ENCODE data around the gene SYT14. TPM values are rescaled to one million over a fixed set of nuclear protein-coding genes. Genes with fewer than 3 reads are reported as not detected.

Gene SYT14
- total RNA-seq, 1 donor from 2014 or later, result not detected

GRCh38 chr1:210207597-210208450, 269.8 kb downstream of the SYT14 start:
- Mint-ChIP-seq H3K4me3 (ENCODE audit: low read depth) (no peak overlapping the region), H3K9me3 (no peaks in the 10 kb centered on the region), H3K27ac (no peak overlapping the region), H3K27me3 (ENCODE audit: low read depth) (peaks cover 8% of the 10 kb centered on the region), H3K4me1 (ENCODE audit: low read depth) (no peaks in the 10 kb centered on the region), H3K36me3 (ENCODE audit: low read depth) (no peaks in the 10 kb centered on the region)
- intact Hi-C loops (cut with micrococcal nuclease), result no loop called here
- DNase-seq (ENCODE audit: low spot score), result no peak

- H3K27ac Mint-ChIP-seq, result no peak overlapping the region
- no peak overlapping the region for H3K4me3 Mint-ChIP-seq (ENCODE audit: low read depth)
- H3K36me3 Mint-ChIP-seq (ENCODE audit: low read depth), result no peaks in the 10 kb centered on the region
- intact Hi-C loops (cut with micrococcal nuclease), result no loop called here
- peaks cover 8% of the 10 kb centered on the region for H3K27me3 Mint-ChIP-seq (ENCODE audit: low read depth)
- no peaks in the 10 kb centered on the region for H3K9me3 Mint-ChIP-seq
- DNase-seq (ENCODE audit: low spot score), result no peak
- no peaks in the 10 kb centered on the region for H3K4me1 Mint-ChIP-seq (ENCODE audit: low read depth)
Measured at GRCh38 chr1:210213335-210213734, 275.3 kb downstream of the SYT14 start.

- H3K36me3 Mint-ChIP-seq (ENCODE audit: low read depth), result no peaks in the 10 kb centered on the region
- peaks cover 12% of the 10 kb centered on the region for H3K27me3 Mint-ChIP-seq (ENCODE audit: low read depth)
- DNase-seq (ENCODE audit: low spot score), result no peak
- no peaks in the 10 kb centered on the region for H3K9me3 Mint-ChIP-seq
- no peak overlapping the region for H3K4me3 Mint-ChIP-seq (ENCODE audit: low read depth)
- intact Hi-C loops (cut with micrococcal nuclease), result no loop called here
- H3K4me1 Mint-ChIP-seq (ENCODE audit: low read depth), result no peaks in the 10 kb centered on the region
- no peak overlapping the region for H3K27ac Mint-ChIP-seq
Measured at GRCh38 chr1:210214573-210215409, 276.8 kb downstream of the SYT14 start.

GRCh38 chr1:210217482-210217881, 279.5 kb downstream of the SYT14 start:
- H3K9me3 Mint-ChIP-seq, result no peaks in the 10 kb centered on the region
- H3K4me3 Mint-ChIP-seq (ENCODE audit: low read depth), result no peak overlapping the region
- no peaks in the 10 kb centered on the region for H3K4me1 Mint-ChIP-seq (ENCODE audit: low read depth)
- intact Hi-C loops (cut with micrococcal nuclease), result no loop called here
- H3K36me3 Mint-ChIP-seq (ENCODE audit: low read depth), result no peaks in the 10 kb centered on the region
- peaks cover 13% of the 10 kb centered on the region for H3K27me3 Mint-ChIP-seq (ENCODE audit: low read depth)
- no peak overlapping the region for H3K27ac Mint-ChIP-seq
- no peak for DNase-seq (ENCODE audit: low spot score)

- DNase-seq (ENCODE audit: low spot score), result no peak
- H3K27me3 Mint-ChIP-seq (ENCODE audit: low read depth), result peaks cover 13% of the 10 kb centered on the region
- intact Hi-C loops (cut with micrococcal nuclease), result no loop called here
- H3K4me3 Mint-ChIP-seq (ENCODE audit: low read depth), result no peak overlapping the region
- no peaks in the 10 kb centered on the region for H3K9me3 Mint-ChIP-seq
- no peak overlapping the region for H3K27ac Mint-ChIP-seq
- no peaks in the 10 kb centered on the region for H3K36me3 Mint-ChIP-seq (ENCODE audit: low read depth)
- no peaks in the 10 kb centered on the region for H3K4me1 Mint-ChIP-seq (ENCODE audit: low read depth)
Measured at GRCh38 chr1:210218047-210218446, 280.0 kb downstream of the SYT14 start.

Other genes with a start within 250 kb of the SYT14 start
- 8.2 and 8.6 TPM in 2 replicates for gene HSD11B1, start 233.4 kb upstream of the SYT14 start, total RNA-seq
- gene TRAF3IP3, start 182.2 kb upstream of the SYT14 start, total RNA-seq, result 386 and 390 TPM in 2 replicates
- gene C1orf74, start 153.7 kb upstream of the SYT14 start, total RNA-seq, result 2.8 and 3.0 TPM in 2 replicates
- 0.25 TPM in 1 of 2 replicates, not detected in the other for gene IRF6, start 132.1 kb upstream of the SYT14 start, total RNA-seq
- 18.7 and 19.6 TPM in 2 replicates for gene UTP25, start 110.2 kb upstream of the SYT14 start, total RNA-seq

Measured in activated T-helper 2 cell treated with anti-CD3 and anti-CD28 coated beads, Interferon-gamma antibody, Interleukin-2, Interleukin-4, amounts not matched to agents 10 μg/mL and 5 μg/mL and 100 μg/mL, durations not matched to agents 14 hours and 24 hours and 36 hours (primary cell).